ENCODE data around the gene SKAP1.

DNA sequence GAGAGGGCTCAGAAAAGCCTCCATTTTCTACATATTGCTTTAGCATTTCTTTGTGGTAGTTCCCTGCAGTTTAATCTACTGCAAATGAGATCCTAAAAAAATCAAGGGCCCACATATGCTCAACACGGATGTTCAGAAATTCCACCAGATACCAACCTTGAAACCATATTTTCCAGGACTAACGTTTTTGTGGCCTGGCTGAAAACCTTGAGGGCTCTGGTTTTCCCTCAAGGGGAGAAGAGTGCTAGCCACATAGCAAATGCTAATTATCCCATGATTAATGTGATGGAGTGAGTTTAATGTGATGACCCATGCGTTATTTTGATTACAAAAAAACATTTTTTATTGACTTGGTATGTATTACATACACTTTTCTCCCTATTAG is 253.6 kb downstream of the SKAP1 start:
- TF ChIP-seq POLR2A (IDR thresholded peaks at IDR 0.05; ENCODE audit: low read depth, low read length) (no peak), TAF1 (IDR thresholded peaks at IDR 0.05; ENCODE audit: borderline replicate concordance, low read depth, low read length) (no peak)

Data from GM12892 (cell line).